IMR-90 (cell line): ENCODE results near the gene RBFOX2. TPM values are rescaled to one million over a fixed set of nuclear protein-coding genes. Genes with fewer than 3 reads are reported as not detected.

Source experiments
- ATAC-seq: fragments of 200-7000 bp; cut with Tn5 transposase; 2 replicates; pipeline ENCODE4 v1.9.1; 2020; ENCODE audit warnings: low read depth, mild to moderate bottlenecking, moderate library complexity
- BruUV-seq: library from RNA; stranded (reverse); fragments of 400-500 nt; replicated peaks from 2 replicates; lab custom pipeline; 2021; lab: Mats Ljungman, UMichigan
- CTCF ChIA-PET: fragments of 300-600 bp; formaldehyde crosslinking; extraction: SDS; loops from one replicate; lab custom pipeline; 2021; ENCODE audit warnings: antibody characterized with exemption; lab: Yijun Ruan, JAX
- POLR2A ChIA-PET: fragments of 300-600 bp; sonication (Branson Sonifier 250); formaldehyde crosslinking; loops from one replicate; lab custom pipeline; 2022; ENCODE audit warnings: antibody characterized with exemption; ENCODE audit not compliant: unreplicated experiment; lab: Charles Lee
- DNase-seq: peaks from one replicate; pipeline ENCODE4 v3.0.0; 2013
- H2AFZ ChIP-seq: replicated peaks from 2 replicates; pipeline ENCODE3; 2013; ENCODE audit warnings: low read length, mild to moderate bottlenecking; ENCODE audit not compliant: poor library complexity
- H2AK5ac ChIP-seq: 2 replicates; pipeline ENCODE4 v1.6.1; 2013; ENCODE audit warnings: low read depth, low read length, inconsistent platforms
- H2AK9ac ChIP-seq: replicated peaks from 2 replicates; pipeline ENCODE3; 2013; ENCODE audit warnings: mild to moderate bottlenecking, low read depth, low read length, moderate library complexity; ENCODE audit not compliant: poor library complexity
- H2BK120ac ChIP-seq: 2 replicates; pipeline ENCODE4 v1.6.1; 2013; ENCODE audit warnings: low read depth, low read length, inconsistent platforms
- H2BK15ac ChIP-seq: 3 replicates; pipeline ENCODE4 v1.6.1; 2013; ENCODE audit warnings: low read depth, low read length, inconsistent platforms
- H2BK20ac ChIP-seq: 2 replicates; pipeline ENCODE4 v1.6.1; 2013; ENCODE audit warnings: low read depth, mild to moderate bottlenecking, inconsistent platforms, low read length, moderate library complexity
- H2BK5ac ChIP-seq: 2 replicates; pipeline ENCODE4 v1.6.1; 2013; ENCODE audit warnings: mild to moderate bottlenecking, low read depth, low read length, inconsistent platforms; ENCODE audit not compliant: poor library complexity, severe bottlenecking
- H3K14ac ChIP-seq: replicated peaks from 2 replicates; pipeline ENCODE4 v1.6.1; 2013; ENCODE audit warnings: low read depth, low read length, inconsistent platforms
- H3K18ac ChIP-seq: 2 replicates; pipeline ENCODE4 v1.6.1; 2013; ENCODE audit warnings: low read depth, low read length, control low read depth
- H3K23ac ChIP-seq: 2 replicates; pipeline ENCODE4 v1.6.1; 2013; ENCODE audit warnings: low read depth, low read length, inconsistent platforms
- H3K27ac ChIP-seq: 2 replicates; pipeline ENCODE4 v1.5.1; 2013; ENCODE audit warnings: mild to moderate bottlenecking, control low read depth, low read length; ENCODE audit not compliant: insufficient read depth
- H3K27me3 ChIP-seq: 2 replicates; pipeline ENCODE4 v1.6.1; 2013; ENCODE audit warnings: low read length; ENCODE audit not compliant: control insufficient read depth, insufficient read depth
- H3K36me3 ChIP-seq: 2 replicates; pipeline ENCODE4 v1.6.1; 2013; ENCODE audit warnings: low read length, mixed read lengths; ENCODE audit not compliant: control insufficient read depth, insufficient read depth
- H3K4ac ChIP-seq: 2 replicates; pipeline ENCODE4 v1.6.1; 2013; ENCODE audit warnings: low read depth, low read length, inconsistent platforms
- H3K4me1 ChIP-seq: 2 replicates; pipeline ENCODE4 v1.6.1; 2013; ENCODE audit warnings: low read length, mixed read lengths; ENCODE audit not compliant: control insufficient read depth, insufficient read depth
- H3K4me2 ChIP-seq: 2 replicates; pipeline ENCODE4 v1.6.1; 2013; ENCODE audit warnings: low read depth, mild to moderate bottlenecking, control low read depth, low read length, moderate library complexity
- H3K4me3 ChIP-seq: 2 replicates; pipeline ENCODE4 v1.5.1; 2013; ENCODE audit warnings: low read depth, mild to moderate bottlenecking, control low read depth, low read length, moderate library complexity; ENCODE audit not compliant: insufficient read depth
- H3K56ac ChIP-seq: 2 replicates; pipeline ENCODE4 v1.6.1; 2013; ENCODE audit warnings: low read length, inconsistent platforms; ENCODE audit not compliant: insufficient read depth; ENCODE audit errors: extremely low read depth
- H3K79me1 ChIP-seq, 2 experiments: 2 replicates each; pipeline ENCODE4 v1.6.1; 2013; ENCODE audit warnings: low read length in 2 of 2, inconsistent platforms in 1 of 2, low read depth in 1 of 2
- H3K9ac ChIP-seq: 2 replicates; pipeline ENCODE4 v1.6.1; 2013; ENCODE audit warnings: low read depth, low read length, control low read depth
- H3K9me1 ChIP-seq: 2 replicates; pipeline ENCODE4 v1.6.1; 2013; ENCODE audit warnings: low read length, inconsistent platforms; ENCODE audit not compliant: insufficient read depth
- H3K9me3 ChIP-seq: 2 replicates; pipeline ENCODE4 v1.6.1; 2013; ENCODE audit warnings: low read length; ENCODE audit not compliant: control insufficient read depth, insufficient read depth
- H4K20me1 ChIP-seq: 2 replicates; pipeline ENCODE4 v1.6.1; 2013; ENCODE audit warnings: low read length, inconsistent platforms; ENCODE audit not compliant: insufficient read depth
- H4K5ac ChIP-seq: 2 replicates; pipeline ENCODE4 v1.6.1; 2013; ENCODE audit warnings: mild to moderate bottlenecking, low read depth, low read length, control low read depth
- H4K8ac ChIP-seq, 2 experiments: 2 replicates each; pipeline ENCODE4 v1.6.1; 2013; ENCODE audit warnings: low read depth in 2 of 2, low read length in 2 of 2, control low read depth in 1 of 2, inconsistent platforms in 1 of 2
- H4K91ac ChIP-seq: 2 replicates; pipeline ENCODE4 v1.6.1; 2013; ENCODE audit warnings: low read depth, low read length, inconsistent platforms; ENCODE audit not compliant: insufficient read depth
- CEBPB ChIP-seq: IDR thresholded peaks from 2 replicates; pipeline ENCODE4 v1.6.1; 2012; ENCODE audit warnings: low read depth, low read length, improper control_type of control experiment
- FOS ChIP-seq: fragments of 150-350 bp; IDR thresholded peaks from 2 replicates; pipeline ENCODE4 v1.6.1; 2016; ENCODE audit warnings: low read depth, low read length
- MAZ ChIP-seq: IDR thresholded peaks from 2 replicates; pipeline ENCODE4 v1.6.1; 2012; ENCODE audit warnings: low read depth, mild to moderate bottlenecking, low read length, improper control_type of control experiment, moderate library complexity, borderline replicate concordance
- NFE2L2 ChIP-seq: fragments of 150-350 bp; IDR thresholded peaks from 2 replicates; pipeline ENCODE4 v1.6.1; 2016; ENCODE audit warnings: low read depth, mild to moderate bottlenecking, low read length
- POLR2A ChIP-seq: IDR thresholded peaks from 2 replicates; pipeline ENCODE4 v1.6.1; 2012; ENCODE audit warnings: mild to moderate bottlenecking, low read depth, low read length
- RAD21 ChIP-seq: IDR thresholded peaks from 2 replicates; pipeline ENCODE4 v1.6.1; 2012; ENCODE audit warnings: low read length, improper control_type of control experiment
- RCOR1 ChIP-seq: IDR thresholded peaks from 2 replicates; pipeline ENCODE4 v1.6.1; 2012; ENCODE audit warnings: mild to moderate bottlenecking, low read length, improper control_type of control experiment; ENCODE audit not compliant: insufficient replicate concordance
- RFX5 ChIP-seq: IDR thresholded peaks from 2 replicates; pipeline ENCODE4 v1.8.0; 2012; ENCODE audit warnings: low read depth, mild to moderate bottlenecking, low read length, moderate library complexity
- WGBS, 2 experiments: methylation state at CpG; one replicate each; pipeline versions ENCODE4 v1.1.5 to v1.1.7; 2013; ENCODE audit warnings: missing lambda C conversion rate in 2 of 2; ENCODE audit not compliant: insufficient read length in 1 of 2; ENCODE audit errors: extremely low coverage in 2 of 2; 5-methylcytosine and 5-hydroxymethylcytosine counted together
- dilution Hi-C: fragments of 300-500 bp; cut with HindIII; formaldehyde crosslinking; loops from one replicate; pipeline ENCODE4 v1.14.3; 2018; ENCODE audit warnings: low sequenced_read_pairs; ENCODE audit not compliant: unreplicated experiment
- in situ Hi-C: fragments of 300-500 bp; cut with MboI; formaldehyde crosslinking; loops from 3 replicates; pipeline ENCODE4 v1.14.3; 2019; ENCODE audit warnings: low sequenced_read_pairs, inconsistent platforms, mixed read lengths
- intact Hi-C: fragments of 100-400 bp; cut with micrococcal nuclease; formaldehyde crosslinking; loops from 2 replicates; pipeline ENCODE4 v1.10.0; 2022
- polyA plus RNA-seq, 3 experiments: library from polyadenylated mRNA; depleted of rRNA; stranded (reverse); fragments of >200 nt; gene quantifications; 2 replicates each; pipeline ENCODE4 v1.2.3, GENCODE V29; 2012; ENCODE audit warnings: low replicate concordance in 1 of 3
- total RNA-seq: library from RNA; depleted of rRNA; stranded (reverse); fragments of >200 nt; gene quantifications from 2 replicates; pipeline ENCODE4 v1.2.3, GENCODE V29; 2012
- TF ChIP-seq, protein P1 (sequence below): conservative IDR thresholded peaks from 2 replicates; pipeline ENCODE4 v1.5.1; 2012; ENCODE audit warnings: mild to moderate bottlenecking, low read depth, low read length, improper control_type of control experiment

Gene RBFOX2
- total and polyA plus RNA-seq, 2 of the 4 experiments (the other 2 are of a cell fraction): 146 to 178 TPM

DNA sequence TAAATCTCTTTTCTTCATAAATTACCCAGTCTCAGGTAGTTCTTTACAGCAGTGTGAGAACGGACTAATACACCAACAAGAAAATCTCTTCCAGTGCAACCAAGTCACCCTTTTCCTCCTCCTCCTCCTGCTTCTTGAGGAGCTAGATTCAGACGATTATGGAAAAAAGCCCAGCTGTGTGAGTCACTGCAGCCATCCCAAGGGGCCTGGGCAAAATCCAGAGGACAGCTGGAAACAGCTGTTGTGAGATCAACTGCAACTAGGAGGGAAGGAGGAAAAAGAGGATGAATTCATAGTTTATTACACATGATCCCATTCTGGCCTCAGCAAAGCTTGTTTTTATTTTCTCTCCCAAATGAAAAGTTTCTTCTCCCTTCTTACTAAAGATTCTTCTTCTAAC, 32.9 kb downstream of the RBFOX2 start:
- peaks cover 33 to 86% of the 10 kb centered on the region in 2 experiments for H3K79me1 ChIP-seq
- TF ChIP-seq RFX5 (peak; percentile 48; the same call in 1 of the 2 replicates), RCOR1 (peak; percentile 23), POLR2A (no peak), MAZ (peak; percentile 23; the same call in 1 of the 2 replicates), CEBPB (no peak), RAD21 (peak; percentile 31), FOS (peak; percentile 83), NFE2L2 (no peak)
- TF ChIP-seq, protein P1, sequence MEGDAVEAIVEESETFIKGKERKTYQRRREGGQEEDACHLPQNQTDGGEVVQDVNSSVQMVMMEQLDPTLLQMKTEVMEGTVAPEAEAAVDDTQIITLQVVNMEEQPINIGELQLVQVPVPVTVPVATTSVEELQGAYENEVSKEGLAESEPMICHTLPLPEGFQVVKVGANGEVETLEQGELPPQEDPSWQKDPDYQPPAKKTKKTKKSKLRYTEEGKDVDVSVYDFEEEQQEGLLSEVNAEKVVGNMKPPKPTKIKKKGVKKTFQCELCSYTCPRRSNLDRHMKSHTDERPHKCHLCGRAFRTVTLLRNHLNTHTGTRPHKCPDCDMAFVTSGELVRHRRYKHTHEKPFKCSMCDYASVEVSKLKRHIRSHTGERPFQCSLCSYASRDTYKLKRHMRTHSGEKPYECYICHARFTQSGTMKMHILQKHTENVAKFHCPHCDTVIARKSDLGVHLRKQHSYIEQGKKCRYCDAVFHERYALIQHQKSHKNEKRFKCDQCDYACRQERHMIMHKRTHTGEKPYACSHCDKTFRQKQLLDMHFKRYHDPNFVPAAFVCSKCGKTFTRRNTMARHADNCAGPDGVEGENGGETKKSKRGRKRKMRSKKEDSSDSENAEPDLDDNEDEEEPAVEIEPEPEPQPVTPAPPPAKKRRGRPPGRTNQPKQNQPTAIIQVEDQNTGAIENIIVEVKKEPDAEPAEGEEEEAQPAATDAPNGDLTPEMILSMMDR: no peak
- no peaks in the 10 kb centered on the region for H3K36me3 ChIP-seq
- peak overlapping the region; percentile 72 for H4K91ac ChIP-seq
- H3K27ac ChIP-seq: peak overlapping the region; percentile 93
- H2BK15ac ChIP-seq: peak overlapping the region; percentile 46; the same call in 1 of the 3 replicates
- H2BK5ac ChIP-seq: peak overlapping the region; percentile 94
- H3K4me2 ChIP-seq: peak overlapping the region; percentile 79
- H4K8ac ChIP-seq: peak overlapping the region; percentile 35 to 88; a peak in 3 of 4 replicates
- peak overlapping the region; percentile 52 for H3K56ac ChIP-seq
- H3K9ac ChIP-seq: peak overlapping the region; percentile 50
- H2BK120ac ChIP-seq: peak overlapping the region; percentile 90
- ChIA-PET POLR2A (interaction anchor here (0.6 to 1.1 kb wide), 3 partner anchors 18 to 196 kb away, joined by 3 to 6 read pairs (median 3); partner anchors contain the start of gene RBFOX2), CTCF (interaction anchor here (0.9 to 2.5 kb wide), 4 partner anchors 10 to 70 kb away, joined by 4 to 11 read pairs (median 4); no protein-coding TSS in a partner anchor)
- peak overlapping the region; percentile 2; the same call in 1 of the 2 replicates for H3K4me3 ChIP-seq
- no TSS peak for BruUV-seq
- H3K18ac ChIP-seq: peak overlapping the region; percentile 83
- dilution Hi-C loops: no loop called here
- H4K20me1 ChIP-seq: peaks cover 3% of the 10 kb centered on the region; the same call in 1 of the 2 replicates
- H2AK5ac ChIP-seq: peak overlapping the region; percentile 65
- no peaks in the 10 kb centered on the region for H3K27me3 ChIP-seq
- H3K4me1 ChIP-seq: peaks cover 23% of the 10 kb centered on the region
- peak overlapping the region; percentile 71 for H2AFZ ChIP-seq
- DNase-seq (peak; percentile 99), ATAC-seq (peak; percentile 77)
- peak overlapping the region; percentile 72 for H2BK20ac ChIP-seq
- no CpG with 5 or more reads among the region's 2 CpGs for WGBS, 2 experiments
- in situ Hi-C loops: no loop called here
- H3K9me1 ChIP-seq: peaks cover 19% of the 10 kb centered on the region
- peak overlapping the region; percentile 75 for H3K23ac ChIP-seq
- peak overlapping the region; percentile 72 for H4K5ac ChIP-seq
- H3K4ac ChIP-seq: peak overlapping the region; percentile 92
- peak overlapping the region; percentile 80 for H3K14ac ChIP-seq
- no peak overlapping the region for H2AK9ac ChIP-seq
- H3K9me3 ChIP-seq: no peaks in the 10 kb centered on the region
- intact Hi-C loops: loop anchor here (2.0 kb wide), 1 partner anchor 15 kb away; no protein-coding TSS in a partner anchor
